Choroid plexus epithelial cell (primary cell): ENCODE results near the gene CNIH2.

Experiments used
- DNase-seq: peaks from one replicate; pipeline ENCODE4 v3.0.0-alpha.2; 2010; ENCODE audit warnings: low read depth
- H3K4me3 ChIP-seq: 2 replicates; pipeline ENCODE4 v1.5.1; 2011; ENCODE audit warnings: low read depth, mild to moderate bottlenecking, control low read depth, low read length, moderate library complexity
- TF ChIP-seq, protein P1 (sequence below): conservative IDR thresholded peaks from 2 replicates; pipeline ENCODE4 v1.5.1; 2011; ENCODE audit warnings: low read depth, mild to moderate bottlenecking, control low read depth, inconsistent platforms, low read length, moderate library complexity

The CNIH2 gene

GRCh38 chr11:66235141-66235540 lies 42.8 kb upstream of the CNIH2 start:
- no peak for DNase-seq
- H3K4me3 ChIP-seq, result no peak overlapping the region
- TF ChIP-seq, protein P1, sequence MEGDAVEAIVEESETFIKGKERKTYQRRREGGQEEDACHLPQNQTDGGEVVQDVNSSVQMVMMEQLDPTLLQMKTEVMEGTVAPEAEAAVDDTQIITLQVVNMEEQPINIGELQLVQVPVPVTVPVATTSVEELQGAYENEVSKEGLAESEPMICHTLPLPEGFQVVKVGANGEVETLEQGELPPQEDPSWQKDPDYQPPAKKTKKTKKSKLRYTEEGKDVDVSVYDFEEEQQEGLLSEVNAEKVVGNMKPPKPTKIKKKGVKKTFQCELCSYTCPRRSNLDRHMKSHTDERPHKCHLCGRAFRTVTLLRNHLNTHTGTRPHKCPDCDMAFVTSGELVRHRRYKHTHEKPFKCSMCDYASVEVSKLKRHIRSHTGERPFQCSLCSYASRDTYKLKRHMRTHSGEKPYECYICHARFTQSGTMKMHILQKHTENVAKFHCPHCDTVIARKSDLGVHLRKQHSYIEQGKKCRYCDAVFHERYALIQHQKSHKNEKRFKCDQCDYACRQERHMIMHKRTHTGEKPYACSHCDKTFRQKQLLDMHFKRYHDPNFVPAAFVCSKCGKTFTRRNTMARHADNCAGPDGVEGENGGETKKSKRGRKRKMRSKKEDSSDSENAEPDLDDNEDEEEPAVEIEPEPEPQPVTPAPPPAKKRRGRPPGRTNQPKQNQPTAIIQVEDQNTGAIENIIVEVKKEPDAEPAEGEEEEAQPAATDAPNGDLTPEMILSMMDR, result no peak

DNA sequence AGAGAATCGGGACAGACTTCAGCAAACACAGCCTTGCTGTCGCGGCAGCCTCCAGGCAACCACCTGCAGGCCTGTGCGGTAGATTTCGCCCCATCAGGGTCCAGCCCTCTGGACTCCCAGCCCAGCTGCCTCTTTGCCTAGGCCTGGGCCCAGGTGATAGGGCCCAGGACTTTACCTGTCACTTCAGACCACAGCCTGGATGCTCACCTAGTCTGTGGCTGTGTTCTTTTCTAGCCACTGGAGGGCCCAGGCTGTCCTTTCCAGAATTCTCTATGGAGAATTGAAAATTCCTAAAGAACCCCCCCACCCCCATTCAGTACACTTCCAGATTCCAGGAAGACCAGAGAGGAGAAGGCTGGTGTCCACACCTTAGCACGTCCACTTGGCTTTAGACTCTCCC lies 40.1 kb upstream of the CNIH2 start:
- TF ChIP-seq, protein P1, result no peak
- no peak overlapping the region for H3K4me3 ChIP-seq
- DNase-seq, result no peak

- H3K4me3 ChIP-seq, result no peak overlapping the region
- TF ChIP-seq, protein P1, result no peak
- DNase-seq, result no peak
Observed at GRCh38 chr11:66238786-66239413, 39.1 kb upstream of the CNIH2 start.

DNA sequence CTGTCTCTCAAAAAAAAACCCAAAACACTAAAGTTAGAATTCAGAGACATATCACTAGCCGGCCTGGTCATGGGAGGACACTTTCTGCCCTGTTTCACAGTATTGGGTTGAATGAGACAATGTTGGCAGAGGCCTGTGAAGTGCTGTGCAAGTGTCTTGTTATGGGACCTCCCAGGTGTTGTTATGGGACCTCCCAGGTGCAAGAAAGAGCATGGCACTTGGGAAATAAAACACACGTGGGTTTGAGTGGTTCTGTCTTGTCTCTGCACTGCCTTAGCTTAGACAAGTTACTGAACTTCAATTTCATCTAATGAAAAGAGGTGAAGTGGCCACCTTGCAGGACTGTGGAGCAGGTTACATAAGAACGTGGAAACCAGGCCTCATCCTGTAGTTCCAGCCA lies 38.5 kb upstream of the CNIH2 start:
- DNase-seq, result no peak
- TF ChIP-seq, protein P1, result no peak
- H3K4me3 ChIP-seq, result no peak overlapping the region

- DNase-seq, result no peak
- TF ChIP-seq, protein P1, result no peak
- H3K4me3 ChIP-seq, result no peak overlapping the region
Observed at GRCh38 chr11:66239998-66240780, 37.8 kb upstream of the CNIH2 start.

- no peak for DNase-seq
- H3K4me3 ChIP-seq, result no peak overlapping the region
- TF ChIP-seq, protein P1, result no peak
Observed at GRCh38 chr11:66240781-66241136, 37.2 kb upstream of the CNIH2 start.
